Neutrophil (primary cell): ENCODE data around the gene NAA60.

Experiments used
- H3K27ac ChIP-seq: fragments of 200-600 bp; sonication (generic); 2 replicates; pipeline ENCODE4 v1.5.1; 2016; ENCODE audit warnings: mild to moderate bottlenecking, moderate library complexity
- H3K27me3 ChIP-seq: fragments of 200-600 bp; sonication (generic); 2 replicates; pipeline ENCODE4 v1.6.0; 2016; ENCODE audit warnings: mild to moderate bottlenecking
- H3K36me3 ChIP-seq: fragments of 200-600 bp; sonication (generic); 2 replicates; pipeline ENCODE4 v1.5.1; 2017
- H3K4me1 ChIP-seq, 2 experiments: fragments of 200-600 bp in 1 of 2; sonication (generic) in 1 of 2; 1 replicate in 1 of 2; 2 replicates in 1 of 2; pipeline versions ENCODE4 v1.5.1 to v1.6.1; 2013 to 2016; ENCODE audit warnings: low read depth in 1 of 2, low read length in 1 of 2, mild to moderate bottlenecking in 1 of 2, moderate library complexity in 1 of 2; ENCODE audit not compliant: control insufficient read depth in 1 of 2, insufficient read depth in 1 of 2
- H3K4me3 ChIP-seq, 2 experiments: fragments of 200-600 bp in 1 of 2; sonication (generic) in 1 of 2; 1 replicate in 1 of 2; 2 replicates in 1 of 2; pipeline ENCODE4 v1.5.1; 2013 to 2016; ENCODE audit warnings: low read depth in 1 of 2, low read length in 1 of 2, mild to moderate bottlenecking in 1 of 2, moderate library complexity in 1 of 2
- H3K9me3 ChIP-seq: fragments of 200-600 bp; sonication (generic); 2 replicates; pipeline ENCODE4 v1.5.1; 2016
- TF ChIP-seq, protein P1 (sequence below): fragments of 200-600 bp; sonication (generic); IDR thresholded peaks from 2 replicates; pipeline ENCODE4 v1.5.1; 2016; ENCODE audit warnings: antibody characterized with exemption

NAA60 gene

DNA sequence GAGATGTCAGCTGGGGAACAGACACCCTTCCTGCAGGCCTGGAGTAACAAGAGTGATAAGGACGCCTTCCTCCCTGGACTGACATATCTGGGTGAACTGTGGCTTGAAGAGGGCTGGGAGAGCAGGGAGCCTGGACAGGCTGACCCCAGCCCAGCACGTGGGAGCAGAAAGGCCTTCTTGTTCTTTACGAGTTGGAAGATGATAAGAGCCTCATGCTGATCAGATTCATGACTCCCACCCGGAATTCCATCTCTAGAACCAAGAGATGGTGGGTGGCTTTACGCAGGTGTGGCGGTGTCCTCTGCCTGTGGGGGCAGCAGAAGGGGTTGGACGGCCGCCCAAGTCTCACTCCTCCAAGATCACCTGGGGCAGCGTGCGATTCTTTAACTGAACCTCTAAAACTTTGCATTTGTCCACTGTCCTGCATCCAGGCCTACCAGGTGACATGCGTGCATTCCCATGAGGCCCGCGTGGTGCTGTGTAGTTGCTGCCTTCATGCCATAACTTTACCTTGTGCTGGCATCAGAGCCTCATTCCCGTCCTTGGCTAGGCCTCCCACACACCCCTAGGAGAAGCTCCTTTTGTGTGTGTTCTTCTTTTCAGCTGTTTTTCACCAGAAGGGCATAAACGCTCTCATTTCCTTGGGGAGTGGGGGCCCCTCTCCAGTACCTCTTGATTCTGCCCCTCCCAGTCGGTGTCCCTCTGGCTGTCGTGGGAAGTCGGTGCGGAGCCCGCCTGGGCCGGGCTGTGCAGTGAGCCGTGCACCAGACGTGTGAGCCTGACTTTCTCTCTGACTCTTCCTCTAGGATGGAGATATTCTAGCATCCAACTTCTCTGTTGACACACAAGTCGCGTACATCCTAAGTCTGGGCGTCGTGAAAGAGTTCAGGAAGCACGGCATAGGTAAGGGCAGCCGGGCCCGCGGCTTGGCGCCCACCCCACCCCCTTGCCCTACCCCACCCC, 38.5 kb downstream of the NAA60 start:
- H3K4me1 ChIP-seq, result no peaks in the 10 kb centered on the region
- no peaks in the 10 kb centered on the region for H3K27me3 ChIP-seq
- TF ChIP-seq, protein P1, sequence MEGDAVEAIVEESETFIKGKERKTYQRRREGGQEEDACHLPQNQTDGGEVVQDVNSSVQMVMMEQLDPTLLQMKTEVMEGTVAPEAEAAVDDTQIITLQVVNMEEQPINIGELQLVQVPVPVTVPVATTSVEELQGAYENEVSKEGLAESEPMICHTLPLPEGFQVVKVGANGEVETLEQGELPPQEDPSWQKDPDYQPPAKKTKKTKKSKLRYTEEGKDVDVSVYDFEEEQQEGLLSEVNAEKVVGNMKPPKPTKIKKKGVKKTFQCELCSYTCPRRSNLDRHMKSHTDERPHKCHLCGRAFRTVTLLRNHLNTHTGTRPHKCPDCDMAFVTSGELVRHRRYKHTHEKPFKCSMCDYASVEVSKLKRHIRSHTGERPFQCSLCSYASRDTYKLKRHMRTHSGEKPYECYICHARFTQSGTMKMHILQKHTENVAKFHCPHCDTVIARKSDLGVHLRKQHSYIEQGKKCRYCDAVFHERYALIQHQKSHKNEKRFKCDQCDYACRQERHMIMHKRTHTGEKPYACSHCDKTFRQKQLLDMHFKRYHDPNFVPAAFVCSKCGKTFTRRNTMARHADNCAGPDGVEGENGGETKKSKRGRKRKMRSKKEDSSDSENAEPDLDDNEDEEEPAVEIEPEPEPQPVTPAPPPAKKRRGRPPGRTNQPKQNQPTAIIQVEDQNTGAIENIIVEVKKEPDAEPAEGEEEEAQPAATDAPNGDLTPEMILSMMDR, result no peak
- no peak overlapping the region for H3K27ac ChIP-seq
- H3K4me3 ChIP-seq, result no peak overlapping the region
- H3K36me3 ChIP-seq, result peaks cover 90% of the 10 kb centered on the region
- H3K9me3 ChIP-seq, result no peaks in the 10 kb centered on the region

DNA sequence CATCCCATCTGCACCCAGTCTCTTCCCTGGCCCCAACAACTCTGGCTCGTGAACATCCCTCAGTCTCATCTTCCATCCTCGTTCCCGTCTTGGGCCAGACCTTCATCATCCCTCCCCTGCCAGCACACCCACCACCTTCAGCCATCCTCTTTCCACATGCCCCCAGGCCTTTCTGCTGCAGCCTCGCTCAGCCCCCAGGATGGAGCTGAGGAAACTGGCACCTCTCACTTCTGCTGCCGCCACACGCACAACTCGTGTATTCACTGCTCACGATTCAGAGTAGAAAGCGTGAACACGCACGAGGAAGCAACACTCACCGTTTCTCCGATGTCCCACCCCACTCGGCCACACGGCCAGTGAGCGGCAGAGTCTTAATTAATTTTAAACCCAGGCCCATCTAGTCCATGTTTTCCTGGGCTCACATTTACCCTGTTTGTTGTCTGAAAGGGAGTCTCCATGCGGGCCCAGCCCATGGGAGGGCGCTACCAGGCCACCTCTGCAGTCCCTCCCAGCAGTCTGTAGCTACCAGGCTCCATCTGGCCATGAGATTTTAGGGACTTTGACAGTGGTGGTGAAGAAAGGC, 39.3 kb downstream of the NAA60 start:
- TF ChIP-seq, protein P1, result no peak
- no peaks in the 10 kb centered on the region for H3K9me3 ChIP-seq
- no peaks in the 10 kb centered on the region for H3K4me1 ChIP-seq
- no peak overlapping the region for H3K27ac ChIP-seq
- H3K27me3 ChIP-seq, result no peaks in the 10 kb centered on the region
- H3K4me3 ChIP-seq, result no peak overlapping the region
- H3K36me3 ChIP-seq, result peaks cover 97% of the 10 kb centered on the region

DNA sequence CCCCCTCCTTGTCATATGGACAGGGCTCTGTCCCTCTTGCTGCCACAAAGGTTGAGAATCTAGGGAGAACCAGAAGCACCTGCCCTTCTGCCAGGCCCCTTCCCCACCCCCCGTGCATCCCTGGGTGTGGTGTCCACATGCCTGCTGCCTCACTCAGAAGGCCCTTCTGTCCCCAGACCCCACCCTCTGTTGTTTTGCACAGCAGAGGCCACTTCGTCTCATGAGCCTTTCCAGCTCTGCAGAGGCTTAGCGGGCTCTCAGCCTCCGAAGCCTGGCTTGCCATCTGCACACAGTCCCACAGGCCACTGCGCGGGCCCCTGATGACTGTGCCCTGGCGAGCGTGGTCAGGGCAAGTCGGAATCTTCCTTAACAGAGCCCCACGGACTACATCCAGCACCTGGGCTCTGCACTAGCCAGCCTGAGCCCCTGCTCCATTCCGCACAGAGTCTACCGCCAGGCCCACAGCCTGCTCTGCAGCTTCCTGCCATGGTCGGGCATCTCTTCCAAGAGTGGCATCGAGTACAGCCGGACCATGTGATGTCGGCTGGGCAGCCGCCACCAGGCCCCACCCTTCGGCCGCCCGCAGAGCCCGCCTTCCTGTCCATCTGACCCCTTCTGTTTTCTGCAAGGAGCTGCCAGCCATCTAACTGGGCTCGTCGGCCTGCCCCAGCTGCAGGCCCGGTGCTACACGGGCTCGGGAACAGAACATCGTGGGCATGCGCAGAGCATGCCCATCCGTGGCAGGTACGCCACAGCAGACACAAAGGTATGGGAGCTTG, 41.0 kb downstream of the NAA60 start:
- TF ChIP-seq, protein P1, result no peak
- H3K36me3 ChIP-seq, result peaks cover 86% of the 10 kb centered on the region
- no peaks in the 10 kb centered on the region for H3K9me3 ChIP-seq
- H3K4me1 ChIP-seq, result no peaks in the 10 kb centered on the region
- no peaks in the 10 kb centered on the region for H3K27me3 ChIP-seq
- H3K27ac ChIP-seq, result no peak overlapping the region
- H3K4me3 ChIP-seq, result no peak overlapping the region

DNA sequence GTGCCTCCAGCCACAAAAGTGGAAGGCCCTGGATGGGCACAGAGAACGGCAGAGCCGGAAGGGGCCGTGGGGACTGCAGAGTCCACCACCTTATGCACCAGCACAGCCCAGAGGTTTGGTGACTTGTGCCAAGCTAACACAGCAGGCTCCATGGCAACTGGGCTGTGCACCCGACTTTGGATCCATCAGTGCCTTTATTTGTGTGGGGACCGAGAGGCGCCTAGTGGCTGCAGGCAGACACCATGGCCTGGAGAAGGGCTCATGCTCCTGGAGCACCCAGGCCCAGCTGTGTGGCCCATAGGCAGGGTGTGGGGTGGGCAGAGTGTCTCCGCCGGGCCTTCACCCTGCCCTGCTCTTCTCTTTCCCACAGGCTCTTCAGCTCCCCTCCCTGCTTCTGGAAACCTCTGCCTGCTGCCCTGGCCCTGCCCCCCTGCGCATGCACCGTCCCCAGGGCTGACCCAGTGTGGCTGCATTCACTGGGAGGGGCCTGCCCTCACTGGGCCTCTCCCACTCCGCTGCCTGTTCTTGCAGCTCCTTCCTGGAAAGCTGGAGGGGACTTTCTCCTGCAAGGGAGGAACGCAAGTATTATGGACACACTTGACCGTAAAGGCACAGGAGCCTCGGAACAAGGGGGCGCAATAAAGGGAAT, 41.7 kb downstream of the NAA60 start:
- peaks cover 79% of the 10 kb centered on the region for H3K36me3 ChIP-seq

More for the DNA sequence above, 41.7 kb downstream of the NAA60 start:
- H3K9me3 ChIP-seq, result no peaks in the 10 kb centered on the region
- H3K4me3 ChIP-seq, result no peak overlapping the region
- TF ChIP-seq, protein P1, result no peak
- no peaks in the 10 kb centered on the region for H3K4me1 ChIP-seq
- H3K27me3 ChIP-seq, result no peaks in the 10 kb centered on the region
- H3K27ac ChIP-seq, result no peak overlapping the region
